ENCODE results near the gene GPATCH3.
"Not testable (repeated sequence)": the region's sequence is repeated elsewhere in the genome, so short reads cannot be mapped to it uniquely, and the experiment has no call there.

GPATCH3 gene

GRCh38 chr1:26912147-26912490, 11.9 kb upstream of the GPATCH3 start:
- DNase-seq, result no peak

GRCh38 chr1:26911399-26912146, 11.3 kb upstream of the GPATCH3 start:
- DNase-seq, result no peak

GRCh38 chr1:26910343-26911160, 10.3 kb upstream of the GPATCH3 start:
- DNase-seq, result no peak

- no peak for DNase-seq
Measured at GRCh38 chr1:26909951-26910342, 9.7 kb upstream of the GPATCH3 start.

DNA sequence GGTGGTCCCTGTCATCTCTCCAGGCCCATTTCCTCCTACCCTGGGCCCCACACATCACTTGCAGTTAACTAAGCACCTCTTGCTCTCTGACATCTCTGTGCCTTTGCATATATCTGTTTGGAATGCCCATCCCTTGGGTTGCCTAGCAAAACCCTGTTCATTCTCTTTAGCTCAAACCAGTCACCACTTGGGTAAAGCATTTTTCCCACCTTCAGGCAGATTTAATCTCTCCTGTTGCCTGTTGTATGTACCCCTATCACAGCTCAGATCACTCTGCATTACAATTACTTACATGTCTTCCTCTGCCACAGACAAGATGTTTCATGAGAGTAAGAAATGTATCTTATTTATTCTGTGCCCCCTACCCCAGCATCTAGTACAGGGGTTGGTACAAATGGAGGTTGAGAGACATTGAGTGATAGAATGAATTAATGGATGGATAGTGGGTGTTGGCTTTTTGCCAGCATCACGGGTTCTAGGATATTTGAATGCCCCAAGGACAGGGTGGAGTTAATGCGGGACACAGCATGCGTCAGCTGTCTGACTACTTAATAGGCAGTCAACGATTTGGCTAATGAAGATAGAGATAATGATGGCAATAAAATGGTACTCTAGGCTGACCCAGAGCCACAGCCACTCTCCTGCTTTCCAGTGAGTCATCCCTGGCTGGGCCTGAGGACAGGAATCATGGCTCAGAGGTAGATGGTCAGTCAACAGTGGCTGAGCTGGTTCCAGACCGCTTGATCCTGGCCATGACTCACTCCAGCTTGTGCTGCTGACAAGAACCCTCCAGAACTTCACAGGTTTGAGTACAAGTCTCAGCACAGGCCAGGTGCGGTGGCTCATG, 7.0 kb upstream of the GPATCH3 start:
- DNase-seq, result no peak

DNA sequence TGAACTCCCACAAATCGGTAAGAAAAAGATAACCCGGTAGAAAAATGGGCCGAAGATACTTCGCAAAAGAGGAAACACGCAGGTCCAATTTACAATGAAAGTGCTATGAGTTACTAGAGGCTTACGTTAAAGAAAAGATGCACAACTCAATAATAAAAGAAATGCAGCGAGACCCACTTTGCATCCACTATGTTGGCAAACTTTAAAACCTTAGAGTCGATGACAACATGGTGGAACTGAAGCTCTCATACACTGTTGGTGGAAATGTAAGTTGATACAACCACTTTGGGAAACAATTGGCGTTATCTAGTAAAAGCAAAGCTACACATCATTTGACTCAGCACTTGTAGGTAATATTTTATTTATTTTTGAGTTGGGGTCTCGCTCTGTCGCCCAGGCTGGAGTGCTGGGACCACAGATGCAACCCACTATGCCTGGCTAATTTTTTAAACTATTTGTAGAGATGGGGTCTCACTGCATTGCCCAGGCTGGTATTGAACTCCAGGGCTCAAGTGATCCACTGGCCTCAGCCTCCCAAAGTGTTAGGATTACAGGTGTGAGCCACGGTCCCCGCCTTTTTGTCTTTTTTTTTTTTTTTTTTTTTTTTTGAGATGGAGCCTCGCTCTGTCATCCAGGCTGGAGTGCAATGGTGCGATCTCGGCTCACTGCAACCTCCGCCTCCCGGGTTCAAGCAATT, 696 bp upstream of the GPATCH3 start:
- DNase-seq, result no peak

DNA sequence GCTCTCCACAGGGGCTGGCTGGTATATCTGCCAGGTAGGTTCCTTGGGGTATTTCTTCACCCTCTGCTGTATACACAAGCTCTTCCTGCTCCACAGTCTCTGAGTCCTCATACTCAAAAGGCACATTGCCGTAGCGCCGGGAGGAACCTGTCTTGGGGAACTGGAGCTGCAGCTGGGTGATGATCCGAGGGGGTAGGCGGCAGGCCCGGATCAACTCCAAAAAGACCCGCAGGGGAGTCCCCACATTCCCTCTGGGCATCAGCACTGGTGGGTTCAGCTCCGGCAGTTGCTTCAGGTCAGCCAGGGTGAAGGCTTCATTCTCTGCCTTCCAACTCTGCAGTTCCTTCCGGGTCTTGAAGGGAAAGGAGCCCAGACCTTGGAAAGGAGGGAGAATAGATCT, 2.9 kb downstream of the GPATCH3 start:
- no peak for DNase-seq

- no peak for DNase-seq
Measured at GRCh38 chr1:26894263-26894662, 6.0 kb downstream of the GPATCH3 start.

DNA sequence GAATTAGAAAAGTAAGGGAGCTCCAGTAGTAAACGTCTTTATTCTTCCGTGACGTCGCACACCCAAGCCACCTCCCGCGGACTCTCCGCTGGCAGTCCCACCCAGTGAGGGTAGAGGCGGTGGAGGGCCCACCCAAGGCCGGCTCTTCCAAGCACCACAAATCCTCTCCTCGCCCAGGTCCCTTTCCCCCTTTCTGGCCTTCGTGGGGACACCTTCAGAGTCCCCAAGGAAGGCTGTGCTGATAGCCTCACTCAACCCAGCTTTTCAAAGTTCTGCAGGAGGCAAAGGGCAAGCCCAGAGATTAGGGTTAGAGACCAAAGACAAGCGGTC, 9.8 kb downstream of the GPATCH3 start:
- no peak for DNase-seq

DNA sequence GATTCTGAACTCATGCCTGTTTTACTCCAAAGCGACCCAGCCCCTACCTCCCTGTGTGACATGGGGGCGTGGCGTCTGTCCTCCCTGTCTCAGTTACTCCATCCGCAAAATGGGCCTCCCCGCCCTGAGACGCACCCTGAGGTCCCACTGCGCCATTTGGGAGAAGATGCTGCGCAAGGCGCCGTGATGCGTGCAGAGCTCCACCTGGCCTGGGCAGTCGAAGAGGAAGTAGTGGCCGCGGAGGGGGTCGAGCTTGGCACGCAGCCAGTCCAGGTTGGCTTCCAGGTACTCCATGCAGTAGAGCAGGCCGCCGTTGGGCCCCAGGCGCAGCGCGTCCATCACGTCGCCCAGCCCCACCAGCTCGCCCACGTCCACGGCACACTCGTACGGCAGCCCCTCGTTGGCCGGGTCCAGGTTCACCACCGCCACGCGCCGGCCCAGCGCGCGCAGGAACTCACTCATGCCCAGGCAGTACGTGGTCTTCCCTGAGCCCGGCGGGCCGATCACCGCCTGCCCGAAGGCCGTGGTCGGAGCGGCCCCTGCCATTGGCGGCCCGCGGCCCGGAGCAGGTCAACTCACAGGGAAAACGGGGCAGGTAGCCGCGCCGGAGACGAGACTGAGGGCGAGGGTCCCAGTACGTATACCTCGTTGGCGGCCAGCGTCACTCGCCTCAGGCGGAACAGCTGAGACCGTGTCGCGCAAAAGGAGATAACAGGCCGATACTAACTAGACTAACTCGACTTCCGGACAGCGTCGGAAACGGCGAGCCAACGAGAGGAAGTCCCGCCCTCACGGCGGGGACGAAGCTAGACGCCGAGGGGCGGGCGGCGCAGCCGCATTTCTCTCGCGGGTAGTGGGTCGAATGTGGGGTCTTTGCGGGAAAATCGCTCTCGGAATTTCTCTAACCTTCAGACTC, 10.5 kb downstream of the GPATCH3 start, which contains the start of gene GPN2:
Gene GPN2 (minus strand): TSS at position 733 of the 916 bp plus-strand sequence. CDS start 187 bp downstream, at position 546.
- peak; percentile 57 for DNase-seq

- DNase-seq, result no peak
Measured at GRCh38 chr1:26888231-26888630, 12.0 kb downstream of the GPATCH3 start.

DNA sequence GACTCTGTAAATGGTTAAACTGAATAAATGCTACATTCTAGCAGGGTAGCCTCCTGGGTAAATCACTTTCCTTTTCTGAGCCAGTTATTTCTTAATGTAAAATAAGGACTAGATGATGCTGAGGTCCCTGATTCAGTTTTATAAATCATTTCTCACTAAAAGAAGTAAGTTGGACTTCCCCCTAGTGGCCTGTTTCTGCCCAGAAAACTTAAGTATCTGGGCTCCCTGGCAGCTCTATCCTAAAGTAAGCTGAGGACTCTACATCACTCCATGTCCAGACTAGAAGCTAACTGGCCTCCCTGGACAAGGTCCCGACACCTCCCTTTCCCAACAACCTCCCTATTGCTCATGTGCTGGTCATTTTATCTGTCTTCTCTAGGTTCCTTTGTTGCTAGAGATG, 13.1 kb downstream of the GPATCH3 start:
- DNase-seq, result no peak

DNA sequence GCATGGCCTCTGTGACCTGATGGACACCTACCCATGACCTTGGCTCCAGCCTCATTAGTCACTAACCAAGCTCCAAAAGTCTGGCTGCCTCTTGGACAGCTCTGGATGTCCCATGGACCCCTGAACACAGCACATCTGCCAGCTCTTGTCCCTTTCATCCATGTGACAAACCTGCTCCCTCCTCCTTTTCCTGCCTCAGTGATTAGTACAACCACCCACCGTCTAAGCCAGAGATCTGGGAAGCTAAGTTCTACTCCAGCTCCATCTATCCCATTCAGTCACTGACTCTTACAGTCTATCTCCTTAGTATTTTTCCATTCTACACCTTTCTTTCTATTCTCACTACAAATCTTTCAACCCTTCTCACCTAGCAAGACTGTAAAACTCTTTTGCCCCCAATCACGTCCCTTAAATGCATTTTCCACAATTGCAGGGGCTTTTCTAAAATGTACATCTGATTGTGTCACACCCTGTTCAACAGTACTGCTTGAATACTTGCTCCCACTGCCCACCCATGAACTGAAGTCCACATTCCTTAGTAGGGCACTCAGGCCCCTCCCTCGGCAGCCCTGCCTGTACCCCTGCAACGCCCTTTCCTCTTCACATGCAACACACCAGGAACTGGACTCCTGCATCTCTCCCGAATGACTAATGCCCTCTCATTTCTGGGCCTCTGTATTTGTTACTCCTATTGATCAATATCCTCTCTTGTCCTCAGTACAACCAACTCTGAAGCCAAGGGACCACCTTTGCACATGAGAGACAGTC, 17.4 kb downstream of the GPATCH3 start:
- DNase-seq, result no peak

DNA sequence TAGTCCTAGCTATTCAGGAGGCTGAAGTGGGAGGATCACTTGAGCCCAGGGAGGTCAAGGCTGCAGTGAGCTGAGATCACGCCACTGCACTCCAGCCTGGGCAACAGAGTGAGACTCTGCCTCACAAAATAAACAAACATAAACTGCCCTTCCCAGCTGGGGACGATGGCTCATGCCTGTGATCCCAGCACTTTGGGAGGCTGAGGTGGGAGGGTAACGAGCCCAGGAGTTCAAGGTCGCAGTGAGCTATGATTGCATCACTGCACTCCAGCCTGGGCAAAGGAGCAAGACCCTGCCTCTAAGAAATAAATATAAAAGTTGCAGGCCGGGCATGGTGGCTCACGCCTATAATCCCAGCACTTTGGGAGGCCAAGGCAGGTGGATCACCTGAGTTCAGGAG, 18.7 kb downstream of the GPATCH3 start:
- DNase-seq, result not testable (repeated sequence)

GRCh38 chr1:26879793-26880192, 20.5 kb downstream of the GPATCH3 start:
- DNase-seq, result no peak

GRCh38 chr1:26877326-26877725, 22.9 kb downstream of the GPATCH3 start:
- DNase-seq, result no peak

DNA sequence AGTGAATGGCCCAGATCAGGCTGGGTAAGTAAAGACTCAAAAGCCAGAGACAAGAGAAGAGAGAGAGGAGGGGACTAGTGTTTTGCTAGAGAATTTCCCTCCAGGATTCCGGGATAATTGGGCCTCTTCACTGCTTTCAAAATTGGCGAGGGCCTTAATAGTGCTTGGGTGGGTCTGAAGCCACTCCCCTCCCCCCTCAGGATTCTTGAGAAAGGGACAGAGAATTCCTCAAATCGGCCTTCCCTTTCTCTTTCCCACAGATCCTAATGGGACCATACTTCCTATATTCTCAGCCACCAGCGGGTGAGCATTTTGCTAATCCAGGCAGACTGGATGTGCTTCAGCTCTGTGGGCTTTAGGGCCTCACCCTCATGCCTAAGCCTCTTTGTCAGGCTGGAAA, 25.4 kb downstream of the GPATCH3 start:
- DNase-seq, result no peak

DNA sequence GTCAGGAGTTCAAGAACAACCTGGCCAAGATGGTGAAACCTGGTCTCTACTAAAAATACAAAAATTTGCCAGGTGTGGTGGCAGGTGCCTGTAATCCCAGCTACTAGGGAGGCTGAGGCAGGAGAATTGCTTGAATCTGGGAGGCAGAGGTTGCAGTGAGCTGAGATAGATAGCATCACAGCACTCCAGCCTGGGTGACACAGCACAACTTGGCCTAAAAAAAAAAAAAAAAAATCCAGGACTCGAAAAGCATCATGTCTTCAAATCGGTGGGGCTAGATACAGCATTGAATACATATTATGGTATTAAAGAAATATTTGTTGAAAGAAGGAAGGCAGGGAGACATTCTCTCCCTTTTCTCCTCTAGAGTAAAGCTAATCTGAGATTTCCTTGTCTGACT, 27.2 kb downstream of the GPATCH3 start:
- not testable (repeated sequence) for DNase-seq

DNA sequence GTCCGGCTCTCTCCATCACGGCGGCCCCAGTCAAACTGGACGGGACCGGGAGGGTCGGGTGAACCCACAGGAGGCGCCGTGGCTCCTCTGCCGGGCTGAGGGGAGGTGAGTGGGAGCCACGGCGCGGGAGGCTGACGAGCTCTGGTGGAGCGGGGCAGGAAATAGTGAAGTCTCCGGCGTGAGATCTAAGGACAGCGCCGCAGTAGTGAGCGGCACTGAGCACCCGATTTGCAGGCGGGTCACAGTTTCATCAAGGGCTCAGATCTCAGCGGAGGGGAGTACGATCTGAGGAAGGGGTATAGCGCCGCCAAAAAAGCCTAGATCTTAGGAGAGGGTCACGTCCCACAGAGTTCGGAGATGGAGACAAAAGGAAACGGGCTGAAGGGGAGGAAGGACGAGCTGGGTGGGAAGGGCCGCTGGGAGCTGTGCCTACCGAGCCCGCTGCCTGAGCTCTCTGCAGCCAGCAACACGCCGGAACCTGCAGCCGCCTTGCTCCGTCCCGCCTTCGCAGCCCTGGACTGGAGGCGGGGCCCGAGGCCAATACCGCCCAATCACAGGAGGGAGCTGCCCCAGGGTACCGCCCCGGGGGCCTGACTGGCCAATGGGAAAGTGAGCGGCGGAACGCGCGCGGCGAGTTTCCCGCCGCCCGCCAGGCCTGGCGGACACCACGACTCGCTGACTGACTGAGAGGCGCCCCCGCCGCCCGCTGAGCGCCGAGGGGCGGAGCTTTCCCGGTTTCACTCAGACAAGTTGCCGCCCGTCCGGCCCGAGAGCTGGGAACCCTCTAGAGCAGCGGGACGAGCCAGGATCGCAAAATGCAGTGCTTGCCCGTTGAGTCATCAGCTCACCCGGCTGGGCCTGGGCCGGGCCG, 35.4 kb downstream of the GPATCH3 start:
- DNase-seq, result peak; percentile 89

GRCh38 chr1:26863685-26864077, 36.6 kb downstream of the GPATCH3 start:
- no peak for DNase-seq
